ENCODE results near the gene GRAP. TPM values are rescaled to one million over a fixed set of nuclear protein-coding genes. Genes with fewer than 3 reads are reported as not detected.
"Not testable (repeated sequence)": the region's sequence is repeated elsewhere in the genome, so short reads cannot be mapped to it uniquely, and the experiment has no call there.

GRAP gene
- 0.25 TPM for polyA plus RNA-seq (2012; ENCODE audit: insufficient read depth, insufficient read length, low read depth)

GRCh38 chr17:19046782-19047375 lies at the start of gene GRAP:
Gene GRAP (minus strand): TSS chr17:19046957. CDS start chr17:19046926, 31 bp downstream.
- not testable (repeated sequence) for H3K9me3 ChIP-seq; H3K4me3 ChIP-seq (ENCODE audit: low read depth, low read length); H3K36me3 ChIP-seq; DNase-seq; H3K4me1 ChIP-seq; H3K27me3 ChIP-seq

- H3K4me1 ChIP-seq; DNase-seq; H3K36me3 ChIP-seq; H3K9me3 ChIP-seq; H3K4me3 ChIP-seq (ENCODE audit: low read depth, low read length); H3K27me3 ChIP-seq: not testable (repeated sequence)
Observed at GRCh38 chr17:19093684-19094438, 47.1 kb upstream of the GRAP start.

GRCh38 chr17:19092737-19093683 lies 46.3 kb upstream of the GRAP start:
- H3K27me3 ChIP-seq; H3K9me3 ChIP-seq; H3K36me3 ChIP-seq; H3K4me3 ChIP-seq (ENCODE audit: low read depth, low read length); DNase-seq; H3K4me1 ChIP-seq: not testable (repeated sequence)

GRCh38 chr17:19090058-19090772 lies 43.5 kb upstream of the GRAP start:
- H3K4me1 ChIP-seq; H3K4me3 ChIP-seq (ENCODE audit: low read depth, low read length); H3K9me3 ChIP-seq; H3K27me3 ChIP-seq; H3K36me3 ChIP-seq; DNase-seq: not testable (repeated sequence)

GRCh38 chr17:19088804-19089685 lies 42.3 kb upstream of the GRAP start:
- H3K4me3 ChIP-seq (ENCODE audit: low read depth, low read length); H3K4me1 ChIP-seq; H3K27me3 ChIP-seq; H3K9me3 ChIP-seq; H3K36me3 ChIP-seq: not testable (repeated sequence)
- peak; percentile 19 for DNase-seq

GRCh38 chr17:19077386-19077785 lies 30.6 kb upstream of the GRAP start:
- not testable (repeated sequence) for H3K4me1 ChIP-seq; H3K9me3 ChIP-seq; DNase-seq; H3K4me3 ChIP-seq (ENCODE audit: low read depth, low read length); H3K27me3 ChIP-seq; H3K36me3 ChIP-seq

- H3K36me3 ChIP-seq; H3K4me1 ChIP-seq; H3K9me3 ChIP-seq; H3K27me3 ChIP-seq; H3K4me3 ChIP-seq (ENCODE audit: low read depth, low read length): not testable (repeated sequence)
- DNase-seq = peak; percentile 62
Observed at GRCh38 chr17:19076398-19077192, 29.8 kb upstream of the GRAP start.

GRCh38 chr17:19070318-19071168 lies 23.8 kb upstream of the GRAP start:
- H3K9me3 ChIP-seq; H3K4me3 ChIP-seq (ENCODE audit: low read depth, low read length); DNase-seq; H3K36me3 ChIP-seq; H3K27me3 ChIP-seq; H3K4me1 ChIP-seq: not testable (repeated sequence)

GRCh38 chr17:19064378-19064777 lies 17.6 kb upstream of the GRAP start:
- H3K36me3 ChIP-seq; H3K27me3 ChIP-seq; H3K4me3 ChIP-seq (ENCODE audit: low read depth, low read length); H3K4me1 ChIP-seq; H3K9me3 ChIP-seq; DNase-seq: not testable (repeated sequence)

- DNase-seq = peak; percentile 73
- H3K27me3 ChIP-seq; H3K9me3 ChIP-seq; H3K4me1 ChIP-seq; H3K4me3 ChIP-seq (ENCODE audit: low read depth, low read length); H3K36me3 ChIP-seq: not testable (repeated sequence)
Observed at GRCh38 chr17:19063326-19063956, 16.7 kb upstream of the GRAP start.

- not testable (repeated sequence) for H3K27me3 ChIP-seq; H3K36me3 ChIP-seq; H3K4me1 ChIP-seq; DNase-seq; H3K9me3 ChIP-seq; H3K4me3 ChIP-seq (ENCODE audit: low read depth, low read length)
Observed at GRCh38 chr17:19062718-19063325, 16.1 kb upstream of the GRAP start.

GRCh38 chr17:19062009-19062717 lies 15.4 kb upstream of the GRAP start:
- DNase-seq = peak; percentile 73
- H3K9me3 ChIP-seq, H3K36me3 ChIP-seq: not testable (repeated sequence)

More at GRCh38 chr17:19062009-19062717, 15.4 kb upstream of the GRAP start:
- H3K27me3 ChIP-seq; H3K4me1 ChIP-seq; H3K4me3 ChIP-seq (ENCODE audit: low read depth, low read length): not testable (repeated sequence)
